ENCODE data around the gene MARVELD1.

DNA sequence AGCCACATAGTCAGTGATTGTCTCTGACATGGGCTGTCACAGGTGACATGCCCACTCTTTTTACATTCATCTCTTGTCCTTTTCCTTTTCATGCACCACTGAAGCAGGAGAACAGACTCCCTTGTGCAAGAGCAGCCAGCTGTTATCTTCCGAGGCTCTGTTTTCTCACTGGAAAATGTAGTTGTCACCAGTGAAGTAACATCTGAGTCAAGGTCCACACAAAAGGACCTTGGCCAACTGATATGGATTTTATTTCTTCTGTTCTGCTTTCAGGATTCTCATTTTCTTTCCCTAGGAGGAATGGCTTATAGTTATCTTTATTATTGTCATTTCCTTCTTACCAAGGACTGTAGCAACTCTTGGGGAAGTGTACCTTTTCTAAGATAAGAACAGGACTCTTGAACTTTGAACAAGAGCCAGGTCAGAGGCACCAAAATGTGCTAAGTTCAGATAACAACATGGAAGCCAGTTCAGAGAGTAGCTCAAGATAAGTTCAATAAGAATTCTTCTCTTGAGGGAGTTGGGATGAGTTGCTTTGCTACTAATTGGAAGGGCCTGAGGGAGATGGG lies 49.2 kb upstream of the MARVELD1 start:
- no peak for TF ChIP-seq POLR2A (IDR thresholded peaks at IDR 0.05)
- TF ChIP-seq, protein P1, sequence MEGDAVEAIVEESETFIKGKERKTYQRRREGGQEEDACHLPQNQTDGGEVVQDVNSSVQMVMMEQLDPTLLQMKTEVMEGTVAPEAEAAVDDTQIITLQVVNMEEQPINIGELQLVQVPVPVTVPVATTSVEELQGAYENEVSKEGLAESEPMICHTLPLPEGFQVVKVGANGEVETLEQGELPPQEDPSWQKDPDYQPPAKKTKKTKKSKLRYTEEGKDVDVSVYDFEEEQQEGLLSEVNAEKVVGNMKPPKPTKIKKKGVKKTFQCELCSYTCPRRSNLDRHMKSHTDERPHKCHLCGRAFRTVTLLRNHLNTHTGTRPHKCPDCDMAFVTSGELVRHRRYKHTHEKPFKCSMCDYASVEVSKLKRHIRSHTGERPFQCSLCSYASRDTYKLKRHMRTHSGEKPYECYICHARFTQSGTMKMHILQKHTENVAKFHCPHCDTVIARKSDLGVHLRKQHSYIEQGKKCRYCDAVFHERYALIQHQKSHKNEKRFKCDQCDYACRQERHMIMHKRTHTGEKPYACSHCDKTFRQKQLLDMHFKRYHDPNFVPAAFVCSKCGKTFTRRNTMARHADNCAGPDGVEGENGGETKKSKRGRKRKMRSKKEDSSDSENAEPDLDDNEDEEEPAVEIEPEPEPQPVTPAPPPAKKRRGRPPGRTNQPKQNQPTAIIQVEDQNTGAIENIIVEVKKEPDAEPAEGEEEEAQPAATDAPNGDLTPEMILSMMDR (IDR thresholded peaks at IDR 0.05), result no peak
